IMR-90 (cell line): ENCODE results near the gene USP31.

Experiments
- CEBPB ChIP-seq: IDR thresholded peaks from 2 replicates; pipeline ENCODE4 v1.6.1; 2012; ENCODE audit warnings: low read depth, low read length, improper control_type of control experiment
- CTCF ChIP-seq: conservative IDR thresholded peaks from 2 replicates; pipeline ENCODE4 v1.5.1; 2012; ENCODE audit warnings: mild to moderate bottlenecking, low read depth, low read length, improper control_type of control experiment
- POLR2A ChIP-seq: IDR thresholded peaks from 2 replicates; pipeline ENCODE4 v1.6.1; 2012; ENCODE audit warnings: mild to moderate bottlenecking, low read depth, low read length
- RFX5 ChIP-seq: IDR thresholded peaks from 2 replicates; pipeline ENCODE4 v1.8.0; 2012; ENCODE audit warnings: low read depth, mild to moderate bottlenecking, low read length, moderate library complexity
- TF ChIP-seq, protein P1 (sequence below): fragments of 150-350 bp; IDR thresholded peaks from 2 replicates; pipeline ENCODE4 v1.6.1; 2017; ENCODE audit warnings: mild to moderate bottlenecking, antibody characterized with exemption, low read length, low read depth

- TF ChIP-seq CTCF (no peak), RFX5 (no peak), CEBPB (no peak), POLR2A (no peak)
- TF ChIP-seq, protein P1, sequence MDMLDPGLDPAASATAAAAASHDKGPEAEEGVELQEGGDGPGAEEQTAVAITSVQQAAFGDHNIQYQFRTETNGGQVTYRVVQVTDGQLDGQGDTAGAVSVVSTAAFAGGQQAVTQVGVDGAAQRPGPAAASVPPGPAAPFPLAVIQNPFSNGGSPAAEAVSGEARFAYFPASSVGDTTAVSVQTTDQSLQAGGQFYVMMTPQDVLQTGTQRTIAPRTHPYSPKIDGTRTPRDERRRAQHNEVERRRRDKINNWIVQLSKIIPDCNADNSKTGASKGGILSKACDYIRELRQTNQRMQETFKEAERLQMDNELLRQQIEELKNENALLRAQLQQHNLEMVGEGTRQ = no peak
Measured at GRCh38 chr16:23104032-23104955, 45.0 kb downstream of the USP31 start.
